Activated CD4-positive, alpha-beta T cell treated with anti-CD3 and anti-CD28 coated beads for 1 hour (primary cell): ENCODE results near the gene PRSS53.
"Not testable (repeated sequence)": the region's sequence is repeated elsewhere in the genome, so short reads cannot be mapped to it uniquely, and the experiment has no call there.

Experiments used
- DNase-seq: peaks from one replicate; pipeline ENCODE4 v3.0.0-alpha.2; 2020

Gene PRSS53

DNA sequence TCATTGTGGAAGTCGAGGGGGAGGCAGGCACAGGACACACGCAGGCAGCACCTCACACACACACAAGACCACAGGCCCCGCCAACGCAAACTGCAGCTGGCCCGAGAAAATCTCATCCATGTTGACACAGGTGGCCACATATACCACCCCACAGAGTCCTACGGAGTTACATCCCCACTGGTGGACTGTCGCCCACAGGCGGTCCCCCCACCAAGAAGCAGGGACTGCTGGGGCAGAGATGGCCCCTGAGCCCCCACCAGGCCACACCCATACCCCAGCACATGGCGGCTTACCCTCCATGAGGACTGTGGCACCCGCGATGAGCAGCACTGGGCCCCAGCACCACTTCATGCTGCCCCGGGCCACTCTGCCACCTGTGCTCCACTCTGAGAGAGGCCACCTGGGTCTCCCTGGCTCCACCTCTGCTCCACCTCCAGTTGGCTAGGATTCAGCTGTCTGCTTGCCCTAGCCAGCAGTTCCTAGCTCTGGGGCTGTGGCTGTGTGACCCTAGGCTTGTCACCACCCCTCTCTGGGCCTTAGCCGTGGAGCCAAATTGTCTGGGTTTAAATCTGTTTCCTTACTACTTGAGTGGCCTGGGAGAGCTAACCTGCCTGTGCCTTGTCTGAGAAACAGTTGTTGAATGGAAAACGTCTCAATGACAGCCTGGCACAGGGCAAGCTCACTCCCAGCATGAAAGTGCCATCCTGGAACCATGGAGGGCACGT lies at the start of gene PRSS53:
PRSS53 (minus strand) TSS at position 485 of the 725 bp plus-strand sequence; CDS start at position 351, 134 bp downstream.
- no peak for DNase-seq

DNA sequence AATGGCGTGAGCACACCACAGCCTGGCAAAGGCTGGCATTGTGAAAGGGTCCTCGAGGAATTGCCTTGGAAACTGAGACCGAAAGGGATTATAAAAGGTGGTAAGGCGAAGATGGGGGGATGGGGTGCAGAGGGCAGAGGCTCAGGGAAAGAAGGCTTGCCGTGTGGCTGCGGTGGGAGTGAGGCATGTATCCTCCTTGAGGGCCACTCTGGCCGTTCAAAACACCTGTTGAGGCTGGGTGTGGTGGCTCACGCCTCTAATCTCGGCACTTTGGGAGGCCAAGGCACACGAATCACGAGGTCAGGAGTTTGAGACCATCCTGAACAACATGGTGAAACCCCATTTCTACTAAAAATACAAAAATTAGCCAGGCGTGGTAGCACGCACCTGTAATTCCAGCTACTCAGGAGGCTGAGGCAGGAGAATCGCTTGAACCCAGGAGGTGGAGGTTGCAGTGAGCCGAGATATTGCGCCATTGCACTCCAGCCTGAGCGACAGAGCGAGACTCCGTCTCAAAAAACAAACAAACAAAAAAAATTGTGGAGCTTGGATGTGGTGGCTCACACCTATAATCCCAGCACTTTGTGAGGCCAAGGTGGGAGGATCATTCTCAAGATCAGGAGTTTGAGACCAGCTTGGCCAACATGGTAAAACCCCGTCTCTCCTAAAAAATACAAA lies 48.2 kb upstream of the PRSS53 start:
- DNase-seq, result not testable (repeated sequence)

DNA sequence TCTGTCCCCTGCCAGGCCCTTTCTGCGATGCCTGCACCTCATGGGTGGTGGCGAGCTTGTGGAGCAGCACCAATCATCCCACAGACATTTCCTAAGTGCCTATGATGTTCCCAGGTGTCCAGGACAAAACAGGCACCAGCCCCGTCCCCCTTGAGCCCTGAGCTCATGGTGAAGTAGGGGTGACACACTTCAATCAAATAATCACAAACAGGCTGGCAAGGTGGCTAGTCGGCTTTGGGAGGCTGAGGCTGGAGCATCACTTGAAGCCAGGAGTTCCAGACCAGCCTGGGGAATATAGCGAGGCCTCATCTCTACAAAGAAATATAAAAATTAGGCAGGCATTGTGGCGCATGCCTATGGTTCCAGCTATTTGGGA lies 47.5 kb upstream of the PRSS53 start:
- no peak for DNase-seq

DNA sequence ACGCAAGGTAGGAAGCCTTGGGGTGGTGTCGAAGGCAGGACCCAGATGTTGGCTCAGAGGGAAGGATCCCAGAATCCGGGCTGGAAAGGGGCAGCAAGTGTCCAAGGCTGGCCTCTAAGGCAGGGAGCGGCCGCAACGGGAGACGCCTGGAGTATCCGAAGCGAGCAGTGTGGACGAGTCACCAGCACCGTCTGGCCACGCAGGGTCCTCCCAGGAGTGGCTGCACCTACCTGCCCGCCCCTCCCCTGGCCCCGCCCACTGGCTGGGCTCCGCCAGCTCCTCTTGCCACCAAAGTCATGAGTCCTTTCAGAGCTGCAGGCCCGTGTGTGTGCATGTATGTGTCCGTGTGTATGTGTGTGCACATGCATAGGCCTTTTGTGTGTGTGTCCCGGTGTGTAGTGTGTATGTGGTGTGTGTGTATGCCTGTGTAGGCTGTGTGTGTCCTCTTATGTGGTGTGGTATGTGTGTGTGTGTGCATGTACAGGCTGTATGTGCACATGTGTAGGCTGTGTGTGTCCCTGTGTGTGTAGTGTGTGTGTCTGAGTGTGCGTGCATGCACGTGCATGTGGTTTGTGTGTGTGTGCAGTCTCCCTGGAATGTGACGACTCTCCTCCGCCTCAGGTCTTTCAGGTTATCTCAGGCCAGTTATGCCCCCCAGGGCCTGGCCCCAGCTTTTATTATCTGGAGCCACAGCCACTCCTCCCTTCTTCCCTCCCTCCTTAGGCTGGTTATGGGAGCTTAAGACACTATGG lies 47.0 kb upstream of the PRSS53 start, which contains the start of gene PRSS8:
PRSS8 (minus strand) TSS at position 193 of the 752 bp plus-strand sequence. CDS start 229 bp downstream, outside the sequence.
- no peak for DNase-seq

DNA sequence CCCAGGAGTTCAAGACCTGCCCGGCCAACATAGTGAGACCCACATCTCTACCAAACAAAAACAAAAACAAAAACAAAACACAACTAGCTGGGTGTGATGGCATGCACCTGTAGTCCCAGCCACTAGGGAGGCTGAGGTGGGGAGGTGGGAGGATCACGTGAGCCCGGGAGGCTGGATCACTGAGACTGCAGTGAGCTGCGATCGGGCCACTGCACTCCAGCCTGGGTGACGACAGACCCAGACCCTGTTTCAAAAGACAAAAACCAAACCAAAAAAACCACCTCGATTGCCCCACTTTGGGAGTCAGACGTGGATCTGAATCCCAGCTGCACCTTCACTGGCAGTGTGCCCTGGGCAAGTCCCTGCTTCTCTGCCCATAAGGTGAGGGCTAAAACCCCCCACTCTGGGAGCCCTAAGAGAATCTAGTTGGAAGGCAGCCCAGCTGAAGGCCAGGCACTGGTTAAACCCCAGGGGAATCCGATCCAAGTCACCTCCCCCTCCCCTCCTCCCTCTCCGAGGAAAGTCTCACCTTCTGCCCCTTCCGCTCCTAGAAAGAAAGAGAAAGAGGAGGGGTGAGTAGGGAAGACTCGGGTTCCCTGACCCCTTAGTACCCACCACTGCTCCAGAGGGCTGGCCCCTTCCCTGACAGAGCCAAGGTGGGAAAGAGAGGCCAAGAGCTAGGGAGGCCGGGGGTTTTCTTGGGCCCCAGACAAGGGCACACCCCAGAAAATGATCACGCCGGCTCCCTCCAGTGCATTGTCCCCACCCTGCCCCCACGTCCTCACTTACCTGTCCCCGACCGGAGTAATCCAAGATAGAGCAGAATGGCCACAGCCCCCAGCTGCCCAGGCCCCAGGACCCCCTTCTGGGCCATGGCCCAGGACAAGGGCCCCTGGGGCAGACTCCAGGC lies 46.1 kb upstream of the PRSS53 start:
- no peak for DNase-seq

DNA sequence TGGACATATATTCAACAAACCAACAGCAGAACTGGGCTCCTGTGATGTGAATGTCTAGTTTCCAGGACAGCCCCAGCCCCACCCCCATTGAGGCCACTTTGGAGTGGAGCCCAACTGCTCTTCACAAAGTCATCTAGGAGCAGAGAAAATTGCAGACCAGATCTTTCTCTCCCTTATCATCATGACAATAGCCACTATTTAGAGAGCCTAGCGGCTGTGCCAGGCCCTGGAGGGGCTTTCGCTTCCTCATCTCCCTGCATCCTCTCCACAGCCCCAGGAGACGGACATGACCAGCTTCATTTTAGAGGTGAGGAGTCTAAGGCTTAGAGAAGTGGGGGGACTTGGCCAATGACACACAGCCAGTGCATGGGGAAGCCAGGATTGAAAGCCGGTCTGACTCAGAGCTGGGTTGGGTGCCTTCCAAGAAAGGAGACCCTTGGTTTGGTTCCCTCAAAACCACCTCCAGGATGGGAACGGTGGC lies 45.4 kb upstream of the PRSS53 start:
- no peak for DNase-seq

DNA sequence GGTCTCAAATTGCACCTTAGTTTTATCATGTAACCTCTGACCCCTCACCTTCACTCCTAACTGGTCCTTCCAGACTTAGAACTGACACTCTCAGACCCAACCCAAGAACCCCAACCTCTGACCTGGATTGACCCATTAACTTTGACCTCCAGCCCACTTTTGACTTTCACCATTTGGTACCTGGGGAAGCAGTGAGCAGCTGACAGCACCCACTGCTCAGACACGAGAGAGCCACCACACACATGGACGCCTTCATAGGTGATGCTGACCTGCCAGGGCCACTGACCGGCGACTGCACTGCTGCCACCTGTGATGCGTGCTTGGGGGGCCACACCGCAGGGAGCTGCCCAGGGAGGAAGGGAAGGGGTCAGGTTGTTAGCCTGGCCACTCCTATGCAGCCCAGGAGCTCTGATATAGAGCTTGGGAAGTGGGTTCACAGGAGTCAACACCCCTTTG lies 44.3 kb upstream of the PRSS53 start:
- no peak for DNase-seq

DNA sequence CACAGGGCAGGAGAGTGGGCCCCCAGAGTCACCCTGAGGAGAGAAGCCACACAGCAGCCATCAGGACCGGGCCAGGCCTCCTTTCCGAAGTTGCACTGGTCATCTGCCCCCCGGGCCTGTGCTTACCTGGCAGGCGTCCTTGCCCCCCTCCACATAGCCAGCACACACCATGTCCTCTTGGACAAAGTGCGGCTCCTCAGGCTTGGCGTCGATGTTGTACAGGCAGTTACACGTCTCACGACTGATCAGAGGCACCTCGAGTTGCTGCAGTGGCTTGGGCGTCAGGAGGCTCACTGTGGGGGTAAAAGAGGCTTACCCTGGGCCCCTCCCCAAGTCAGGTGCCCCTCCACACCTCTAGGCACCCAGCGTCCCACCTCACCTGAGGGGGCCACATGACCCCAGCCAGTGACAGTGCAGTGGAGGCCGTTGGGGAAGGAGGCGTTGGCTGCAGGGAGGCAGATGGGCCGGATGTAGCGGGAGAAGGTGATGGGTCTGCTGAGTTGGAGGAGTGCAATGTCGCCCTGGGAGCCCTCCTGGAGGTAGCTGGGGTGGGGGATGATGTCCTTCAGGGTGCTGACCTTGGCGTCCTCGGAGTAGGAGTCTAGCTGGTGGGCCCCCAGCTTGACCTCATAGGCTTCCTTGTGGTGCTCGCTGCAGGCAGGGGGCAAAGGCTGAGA lies 43.7 kb upstream of the PRSS53 start:
- no peak for DNase-seq

DNA sequence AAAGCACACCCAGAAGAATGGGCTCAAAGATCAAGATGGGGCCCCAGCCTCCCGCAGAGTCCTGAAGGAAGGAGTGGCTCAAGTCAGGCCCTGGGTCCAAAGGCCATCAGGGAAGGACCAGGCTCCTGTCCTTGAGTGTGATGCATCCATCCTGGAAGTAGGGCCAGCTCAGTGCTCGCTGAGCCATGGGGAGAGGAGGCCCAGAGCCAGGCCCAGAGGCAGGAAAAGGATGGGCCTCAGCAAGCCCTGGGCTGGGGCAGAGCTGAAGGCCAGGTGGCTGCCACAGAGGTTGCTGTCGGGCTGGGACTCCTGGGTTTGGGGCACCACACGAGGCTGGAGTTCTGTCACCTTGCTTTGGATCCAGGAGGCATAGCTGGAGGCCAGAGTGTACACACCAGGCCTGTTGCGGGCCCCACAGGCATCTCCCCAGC lies 43.1 kb upstream of the PRSS53 start:
- no peak for DNase-seq

DNA sequence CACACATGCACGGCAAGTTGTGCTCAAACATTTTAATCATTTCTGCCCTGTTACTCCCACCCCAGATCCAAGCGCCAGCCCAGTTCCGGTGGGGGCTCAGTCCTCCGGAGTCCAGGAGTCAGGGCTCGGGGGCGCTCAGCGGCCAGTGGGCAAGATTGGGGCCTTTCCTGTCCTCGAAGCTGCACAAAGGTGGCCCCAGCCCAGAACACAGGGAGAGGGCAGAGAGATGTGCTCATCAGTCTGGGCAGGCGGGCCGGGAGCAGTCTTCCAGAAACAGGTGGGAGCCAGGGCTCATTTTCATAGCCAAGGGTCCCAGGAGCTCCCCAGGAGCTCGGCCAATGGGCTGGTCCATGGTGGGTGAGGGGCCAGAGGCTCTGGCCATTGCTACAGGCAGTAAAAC lies 42.7 kb upstream of the PRSS53 start:
- no peak for DNase-seq

DNA sequence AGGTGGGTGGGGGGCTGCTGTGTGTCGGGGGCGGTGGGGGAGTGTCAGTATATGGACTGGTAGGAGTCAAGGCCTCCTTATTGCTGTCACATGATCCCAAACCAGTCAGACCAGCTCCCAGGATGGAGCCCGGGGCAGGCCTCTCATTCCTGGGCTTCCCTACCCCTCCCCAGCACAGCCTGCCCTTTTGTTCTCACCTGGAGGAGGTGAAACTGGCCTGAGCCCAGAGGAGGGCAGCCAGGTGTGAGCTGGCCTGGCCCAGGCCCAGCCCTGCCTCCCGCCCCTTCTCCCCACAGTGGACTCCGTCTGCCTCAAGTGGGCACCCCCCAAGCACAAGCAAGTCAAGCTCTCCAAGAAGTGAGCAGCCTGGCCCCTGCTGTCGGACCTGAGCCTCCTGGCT lies 42.2 kb upstream of the PRSS53 start:
- no peak for DNase-seq

- DNase-seq, result no peak
Observed at GRCh38 chr16:31130336-31130891, 41.7 kb upstream of the PRSS53 start.

DNA sequence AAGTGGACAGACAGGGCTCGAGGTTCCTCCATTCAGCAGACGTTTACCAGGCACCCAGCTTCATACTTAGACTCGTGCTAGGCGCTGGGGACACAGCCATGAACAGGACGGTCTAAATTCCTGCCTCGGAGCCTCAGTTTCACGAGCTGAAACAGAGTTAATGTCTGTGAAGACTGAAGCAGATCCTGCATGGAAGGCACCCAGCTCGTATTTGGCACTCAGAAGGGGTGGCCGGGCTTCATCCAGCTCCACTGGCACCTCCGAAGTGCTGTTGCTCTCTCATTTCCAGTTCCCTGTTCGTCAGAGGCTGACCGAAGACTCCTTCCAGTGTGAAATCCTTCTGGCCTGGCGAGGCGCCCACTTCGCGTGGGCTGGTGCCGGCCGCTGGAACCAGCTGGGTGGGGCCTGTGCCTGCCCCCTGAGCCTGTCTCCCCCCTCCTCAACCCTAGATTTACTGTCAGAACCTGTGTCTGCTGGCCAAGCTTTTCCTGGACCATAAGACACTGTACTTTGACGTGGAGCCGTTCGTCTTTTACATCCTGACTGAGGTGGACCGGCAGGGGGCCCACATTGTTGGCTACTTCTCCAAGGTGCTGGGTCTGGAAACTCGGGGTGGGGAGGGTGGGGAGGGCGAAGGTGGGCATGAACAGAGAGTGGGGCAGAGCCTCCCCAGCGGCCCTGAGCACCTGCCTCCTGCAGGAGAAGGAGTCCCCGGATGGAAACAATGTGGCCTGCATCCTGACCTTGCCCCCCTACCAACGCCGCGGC lies 41.0 kb upstream of the PRSS53 start:
- no peak for DNase-seq

GRCh38 chr16:31128711-31129567 lies 40.2 kb upstream of the PRSS53 start:
- no peak for DNase-seq

- no peak for DNase-seq
Observed at GRCh38 chr16:31127182-31127581, 38.4 kb upstream of the PRSS53 start.

- DNase-seq, result no peak
Observed at GRCh38 chr16:31125844-31126243, 37.1 kb upstream of the PRSS53 start.

DNA sequence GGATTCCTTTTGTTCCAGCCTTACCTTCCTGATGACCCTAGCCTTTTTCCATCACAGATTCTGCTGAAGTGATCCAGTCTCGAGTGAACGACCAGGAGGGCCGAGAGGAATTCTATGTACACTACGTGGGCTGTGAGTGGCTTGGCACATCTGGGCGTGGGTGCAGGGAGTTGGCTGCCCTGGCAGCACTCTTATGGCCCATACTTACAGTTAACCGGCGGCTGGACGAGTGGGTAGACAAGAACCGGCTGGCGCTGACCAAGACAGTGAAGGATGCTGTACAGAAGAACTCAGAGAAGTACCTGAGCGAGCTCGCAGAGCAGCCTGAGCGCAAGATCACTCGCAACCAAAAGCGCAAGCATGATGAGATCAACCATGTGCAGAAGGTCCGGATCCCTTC lies 31.4 kb upstream of the PRSS53 start:
- no peak for DNase-seq

DNA sequence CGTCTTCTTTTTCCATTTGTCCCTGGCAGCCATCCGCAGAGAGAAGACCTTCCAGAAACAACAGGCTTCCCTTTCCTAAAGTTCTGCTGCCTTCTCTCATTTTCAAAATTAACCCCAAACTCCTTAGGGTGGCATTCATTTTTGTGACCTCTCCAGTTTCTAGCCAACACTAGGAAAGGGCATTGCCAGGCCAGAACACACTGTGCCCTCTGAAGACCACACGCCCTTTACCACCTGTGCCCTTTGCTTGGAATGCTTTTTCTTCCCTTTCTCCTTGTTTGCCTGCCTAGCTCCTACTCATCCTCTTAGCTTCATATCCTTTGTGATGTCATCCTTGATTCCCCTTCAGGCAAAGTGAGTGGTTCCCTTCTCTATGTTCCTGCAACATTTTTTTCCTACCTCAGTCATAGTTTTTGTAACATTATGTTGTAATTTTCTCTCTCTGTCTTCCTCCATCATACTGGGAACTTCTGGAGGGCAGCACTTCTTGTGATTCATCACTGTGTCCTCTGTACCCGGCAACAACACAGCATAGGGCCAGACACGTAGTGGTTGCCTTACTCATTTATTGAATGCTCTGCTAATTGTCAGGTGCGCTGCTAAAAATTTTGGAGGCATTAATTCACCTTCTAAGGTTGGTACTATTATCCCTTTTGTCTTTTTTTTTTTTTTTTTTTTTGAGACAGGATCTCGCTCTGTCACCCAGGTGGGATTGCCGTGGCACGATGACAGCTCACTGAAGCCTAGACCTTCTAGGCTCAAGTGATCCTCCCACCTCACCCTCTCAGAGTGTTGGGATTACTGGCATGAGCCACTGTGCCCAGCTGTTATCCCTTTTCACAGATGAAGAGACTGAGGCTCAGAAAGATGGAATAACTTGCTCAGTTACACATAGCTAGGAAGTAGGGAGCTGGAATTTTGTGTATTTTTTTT lies 29.7 kb upstream of the PRSS53 start:
- no peak for DNase-seq
